AG09309 (cell line): Measurements from ENCODE around the gene GBP2.

Experiments used
- DNase-seq: peaks from one replicate; pipeline ENCODE4 v3.0.0-alpha.2; 2010; ENCODE audit warnings: low read depth
- H3K4me3 ChIP-seq: 2 replicates; pipeline ENCODE4 v1.5.1; 2011; ENCODE audit warnings: mild to moderate bottlenecking, low read depth, low read length, moderate library complexity; ENCODE audit not compliant: control insufficient read depth
- TF ChIP-seq, protein P1 (sequence below): IDR thresholded peaks from 2 replicates; pipeline ENCODE4 v1.5.1; 2011; ENCODE audit warnings: mild to moderate bottlenecking, low read depth, low read length, inconsistent platforms; ENCODE audit not compliant: insufficient read depth, control insufficient read depth; ENCODE audit errors: missing control alignments

The GBP2 gene, protein sequence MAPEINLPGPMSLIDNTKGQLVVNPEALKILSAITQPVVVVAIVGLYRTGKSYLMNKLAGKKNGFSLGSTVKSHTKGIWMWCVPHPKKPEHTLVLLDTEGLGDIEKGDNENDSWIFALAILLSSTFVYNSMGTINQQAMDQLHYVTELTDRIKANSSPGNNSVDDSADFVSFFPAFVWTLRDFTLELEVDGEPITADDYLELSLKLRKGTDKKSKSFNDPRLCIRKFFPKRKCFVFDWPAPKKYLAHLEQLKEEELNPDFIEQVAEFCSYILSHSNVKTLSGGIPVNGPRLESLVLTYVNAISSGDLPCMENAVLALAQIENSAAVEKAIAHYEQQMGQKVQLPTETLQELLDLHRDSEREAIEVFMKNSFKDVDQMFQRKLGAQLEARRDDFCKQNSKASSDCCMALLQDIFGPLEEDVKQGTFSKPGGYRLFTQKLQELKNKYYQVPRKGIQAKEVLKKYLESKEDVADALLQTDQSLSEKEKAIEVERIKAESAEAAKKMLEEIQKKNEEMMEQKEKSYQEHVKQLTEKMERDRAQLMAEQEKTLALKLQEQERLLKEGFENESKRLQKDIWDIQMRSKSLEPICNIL

DNA sequence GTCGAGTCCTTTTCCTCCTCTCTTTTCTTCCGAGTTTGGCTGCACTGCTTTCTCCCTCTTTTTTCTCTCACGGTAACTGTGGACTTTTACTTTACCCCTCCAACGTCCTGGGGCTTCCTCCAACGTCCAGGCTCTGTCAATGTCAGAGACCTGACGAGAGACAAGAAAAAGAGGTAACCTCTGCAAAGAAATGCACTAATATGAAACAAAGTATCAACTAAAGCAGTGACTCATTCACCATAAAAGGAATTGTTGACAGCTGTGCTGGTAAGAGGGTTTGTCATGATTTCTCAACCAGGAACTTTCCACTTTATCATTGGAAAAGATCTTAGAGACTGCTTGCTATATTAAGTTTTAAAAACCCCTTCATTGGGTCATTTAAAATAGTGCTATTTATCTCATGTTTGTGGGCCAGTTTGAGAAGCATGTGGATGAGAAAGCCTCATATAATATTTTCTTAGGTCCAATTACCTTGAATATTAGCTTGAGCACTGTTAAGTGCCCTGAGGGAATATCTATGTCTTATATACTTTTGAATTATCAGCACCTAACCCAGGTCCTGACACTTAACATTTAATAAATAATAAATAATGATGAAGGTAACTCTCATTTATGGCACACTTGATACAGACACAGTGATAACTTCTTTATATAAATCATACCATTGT is at the start of gene GBP2:
Gene GBP2 (minus strand): TSS at position 202 of the 668 bp plus-strand sequence. CDS start 4,148 bp downstream, outside the sequence.
- TF ChIP-seq, protein P1, sequence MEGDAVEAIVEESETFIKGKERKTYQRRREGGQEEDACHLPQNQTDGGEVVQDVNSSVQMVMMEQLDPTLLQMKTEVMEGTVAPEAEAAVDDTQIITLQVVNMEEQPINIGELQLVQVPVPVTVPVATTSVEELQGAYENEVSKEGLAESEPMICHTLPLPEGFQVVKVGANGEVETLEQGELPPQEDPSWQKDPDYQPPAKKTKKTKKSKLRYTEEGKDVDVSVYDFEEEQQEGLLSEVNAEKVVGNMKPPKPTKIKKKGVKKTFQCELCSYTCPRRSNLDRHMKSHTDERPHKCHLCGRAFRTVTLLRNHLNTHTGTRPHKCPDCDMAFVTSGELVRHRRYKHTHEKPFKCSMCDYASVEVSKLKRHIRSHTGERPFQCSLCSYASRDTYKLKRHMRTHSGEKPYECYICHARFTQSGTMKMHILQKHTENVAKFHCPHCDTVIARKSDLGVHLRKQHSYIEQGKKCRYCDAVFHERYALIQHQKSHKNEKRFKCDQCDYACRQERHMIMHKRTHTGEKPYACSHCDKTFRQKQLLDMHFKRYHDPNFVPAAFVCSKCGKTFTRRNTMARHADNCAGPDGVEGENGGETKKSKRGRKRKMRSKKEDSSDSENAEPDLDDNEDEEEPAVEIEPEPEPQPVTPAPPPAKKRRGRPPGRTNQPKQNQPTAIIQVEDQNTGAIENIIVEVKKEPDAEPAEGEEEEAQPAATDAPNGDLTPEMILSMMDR: no peak
- H3K4me3 ChIP-seq: peak within 1 kb of the TSS; percentile 13
- peak; percentile 45 for DNase-seq

GRCh38 chr1:89174491-89174890 is 48.6 kb upstream of the GBP2 start:
- TF ChIP-seq, protein P1: no peak
- H3K4me3 ChIP-seq: no peak overlapping the region
- DNase-seq: no peak

DNA sequence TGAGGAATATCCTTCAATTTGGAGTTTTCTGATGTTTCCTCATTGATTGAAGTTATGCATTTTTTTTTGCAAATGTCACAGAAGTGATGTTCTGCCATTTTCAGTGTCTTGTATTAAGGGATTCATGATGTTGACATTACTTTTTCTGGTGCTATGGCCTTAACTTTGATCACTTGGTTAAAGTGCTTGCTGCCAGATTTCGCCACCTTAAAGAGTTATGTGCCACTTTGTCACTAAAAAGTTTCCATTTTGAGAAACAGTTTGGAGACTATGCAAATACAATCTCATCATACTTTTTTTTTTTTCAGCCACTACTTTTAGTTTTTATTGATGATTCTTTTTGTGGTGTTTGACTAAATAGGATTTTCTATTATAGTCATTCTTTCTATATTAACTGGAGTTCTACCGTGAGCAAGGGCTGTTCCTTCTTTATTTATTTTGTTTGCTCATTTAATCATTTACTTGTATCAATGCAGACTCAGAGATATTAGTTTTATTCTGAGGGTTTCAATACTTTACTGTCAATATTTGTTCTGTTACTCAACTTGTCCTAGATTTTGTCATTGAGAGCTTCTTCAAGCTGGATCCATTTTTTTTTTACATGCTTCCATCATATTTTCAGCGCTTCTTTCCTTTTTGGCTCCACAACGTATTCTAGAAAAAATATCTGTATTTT is 46.7 kb upstream of the GBP2 start:
- H3K4me3 ChIP-seq: no peak overlapping the region
- TF ChIP-seq, protein P1: no peak
- no peak for DNase-seq

- H3K4me3 ChIP-seq: no peak overlapping the region
- DNase-seq: no peak
- TF ChIP-seq, protein P1: no peak
Measured at GRCh38 chr1:89171067-89171438, 45.1 kb upstream of the GBP2 start.

DNA sequence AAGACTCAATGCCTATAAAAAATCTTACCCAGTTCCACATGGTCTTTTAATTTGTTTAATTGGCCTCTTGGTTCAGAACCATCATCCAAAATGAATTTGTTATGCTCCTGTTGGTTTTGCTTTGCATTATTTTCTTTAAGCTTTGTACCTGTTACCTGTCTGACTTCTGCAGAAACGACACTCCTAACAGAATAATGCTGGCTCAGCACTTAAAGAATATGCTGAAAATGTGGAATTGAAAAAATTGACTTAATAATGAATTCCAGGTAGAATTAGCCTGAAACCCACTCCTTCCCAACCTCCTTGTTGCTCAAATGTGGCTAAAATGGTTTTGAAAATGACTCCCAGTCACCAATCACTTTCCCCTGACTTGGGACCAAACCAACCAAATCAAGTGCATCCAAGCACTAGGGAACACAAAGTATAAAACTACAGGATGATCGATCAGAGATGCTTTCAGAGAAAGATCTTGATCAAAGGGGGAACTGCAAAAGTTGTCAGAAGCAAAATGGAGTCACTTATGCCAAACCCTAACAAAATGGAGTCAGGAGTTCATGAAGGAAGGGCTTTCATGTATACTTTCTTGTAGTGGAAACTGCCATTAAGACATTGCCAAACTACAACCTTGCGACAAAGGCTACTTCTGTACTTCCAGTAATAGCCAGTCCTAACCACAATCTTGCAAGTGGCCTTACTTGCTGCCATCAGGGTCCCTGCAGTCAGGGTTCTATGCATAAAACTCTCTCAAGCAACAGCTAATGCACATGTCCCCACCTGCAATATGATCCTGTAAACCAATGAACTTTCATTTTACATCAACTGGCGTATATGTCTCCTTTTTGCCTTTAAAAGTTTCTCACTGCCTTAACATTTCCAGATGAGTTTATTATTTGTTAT is 44.5 kb upstream of the GBP2 start:
- no peak for DNase-seq
- TF ChIP-seq, protein P1: no peak
- no peak overlapping the region for H3K4me3 ChIP-seq
